A673 (cell line): ENCODE results near the gene PHACTR3.

Experiments
- CTCF ChIP-seq: fragments of 300-800, 200-600 bp; sonication (generic); conservative IDR thresholded peaks from 2 replicates; pipeline ENCODE4 v1.5.1; 2017; ENCODE audit warnings: low read depth, mild to moderate bottlenecking, antibody characterized with exemption, low read length, moderate library complexity, mixed read lengths
- EZH2 ChIP-seq: fragments of 200-600 bp; sonication (generic); IDR thresholded peaks from 2 replicates; pipeline ENCODE4 v1.6.1; 2017; ENCODE audit warnings: borderline replicate concordance, low read depth, mild to moderate bottlenecking, mixed read lengths, antibody characterized with exemption, low read length; ENCODE audit not compliant: poor library complexity, severe bottlenecking

DNA sequence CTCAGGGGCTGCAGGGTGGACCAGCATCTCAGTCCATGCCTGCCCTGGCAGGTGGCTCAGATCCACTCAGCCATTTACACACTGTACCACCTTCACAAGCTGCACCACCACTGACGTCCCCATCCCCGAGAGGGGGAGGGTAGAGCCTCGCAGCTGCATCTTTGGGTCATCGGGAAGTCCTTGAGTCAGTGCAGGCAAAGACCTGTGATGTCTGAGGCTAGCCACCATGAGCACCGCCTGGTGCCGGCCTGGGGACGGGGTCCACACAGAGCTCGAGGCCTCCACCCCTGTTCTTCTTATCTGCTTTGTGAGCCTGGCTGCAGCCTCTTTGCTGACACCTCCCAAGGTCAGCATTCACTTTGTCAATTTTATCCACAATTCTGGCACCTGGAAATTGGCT is 141.4 kb downstream of the PHACTR3 start:
- TF ChIP-seq CTCF (no peak), EZH2 (no peak)
